Sigmoid colon (tissue), 7 donors: Measurements from ENCODE around the gene TNFSF9. TPM values are rescaled to one million over a fixed set of nuclear protein-coding genes. Genes with fewer than 3 reads are reported as not detected.

Experiments used
- DNase-seq: peaks from one replicate; pipeline ENCODE4 v3.0.0-alpha.2; 2019
- H3K27ac ChIP-seq, 4 donors: fragments of 200-600 bp; sonication (generic); one replicate each; pipeline ENCODE4 v1.5.1; 2016 to 2019; ENCODE audit warnings: mild to moderate bottlenecking in 1 of 4
- H3K27me3 ChIP-seq, 3 donors: fragments of 200-600 bp; sonication (generic); one replicate each; pipeline ENCODE4 v1.5.1; 2019; ENCODE audit warnings: mild to moderate bottlenecking in 1 of 3
- H3K36me3 ChIP-seq, 4 donors: fragments of 200-600 bp; sonication (generic); one replicate each; pipeline ENCODE4 v1.5.1; 2016 to 2019
- H3K4me1 ChIP-seq, 4 donors: fragments of 200-600 bp; sonication (generic); one replicate each; pipeline ENCODE4 v1.5.1; 2017 to 2019
- H3K4me3 ChIP-seq, 4 donors: fragments of 200-600 bp; sonication (generic); one replicate each; pipeline ENCODE4 v1.5.1; 2017 to 2019; ENCODE audit warnings: mild to moderate bottlenecking in 2 of 4, moderate library complexity in 1 of 4
- H3K9me3 ChIP-seq, 4 donors: fragments of 200-600 bp in 3 of 4; sonication (generic) in 3 of 4; one replicate each; pipeline versions ENCODE4 v1.5.1 to v1.6.1; 2013 to 2019
- EP300 ChIP-seq, 4 donors: sonication (generic); formaldehyde crosslinking; IDR thresholded peaks; one replicate each; pipeline ENCODE4 v1.6.1; 2017; ENCODE audit warnings: antibody characterized with exemption in 4 of 4
- POLR2A ChIP-seq, 2 donors: fragments of 450-650 bp; IDR thresholded peaks; one replicate each; pipeline ENCODE4 v1.6.1; 2016; ENCODE audit warnings: antibody characterized with exemption in 2 of 2, mild to moderate bottlenecking in 2 of 2, moderate library complexity in 2 of 2
- POLR2AphosphoS5 ChIP-seq, 4 donors: sonication (generic); formaldehyde crosslinking; IDR thresholded peaks; one replicate each; pipeline ENCODE4 v1.6.1; 2017; ENCODE audit warnings: antibody characterized with exemption in 4 of 4
- WGBS, 2 donors: extraction: QIAGEN DNeasy Blood & Tissue Kit; methylation state at CpG; one replicate each; pipeline ENCODE4 v1.1.7; 2013; 5-methylcytosine and 5-hydroxymethylcytosine counted together
- intact Hi-C: fragments of 100-400 bp; cut with DNase I; formaldehyde crosslinking; loops from one replicate; pipeline ENCODE4 v1.15.1; 2023
- polyA plus RNA-seq, 3 donors: library from polyadenylated mRNA; stranded (reverse); fragments of 200-250 nt; gene quantifications; one replicate each; pipeline ENCODE4 v1.2.3, GENCODE V29; 2013
- total RNA-seq, 4 donors: library from RNA; depleted of rRNA; stranded (reverse); fragments of >200 nt; gene quantifications; one replicate each; pipeline ENCODE4 v1.1.0, GENCODE V29; 2016
- TF ChIP-seq, protein P1 (sequence below), 4 experiments: fragments of 450-650 bp in 3 of 4; fragments of 200-600 bp in 1 of 4; IDR thresholded peaks; one replicate each; pipeline ENCODE4 v1.5.1; 2016 to 2019; ENCODE audit warnings: antibody characterized with exemption in 4 of 4, mild to moderate bottlenecking in 3 of 4, moderate library complexity in 2 of 4
- donor health status: healthy with polysubstance abuse.
- donor health status: Bipolar disorder and iron deficiency.
- donor health status: healthy.

The TNFSF9 gene
- total and polyA plus RNA-seq, 7 donors: 0.16 to 4.2 (median 0.53) TPM; not detected in 1

DNA sequence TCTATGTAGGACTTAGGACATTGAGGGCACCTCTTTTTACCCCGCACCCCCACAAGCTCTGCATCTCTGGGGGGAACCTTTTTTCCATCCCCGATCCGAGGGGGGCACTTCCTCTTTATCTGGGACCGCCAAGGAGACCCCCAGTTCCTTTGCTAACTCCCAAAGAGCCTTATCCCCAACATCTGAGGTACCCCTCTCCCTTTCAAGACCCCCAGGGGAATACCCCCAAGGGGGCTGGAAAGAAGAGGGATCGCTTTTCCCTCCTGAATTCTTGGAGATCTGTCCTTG, 1.1 kb downstream of the TNFSF9 start:
- Histone ChIP-seq H3K27ac (no peak overlapping the region), H3K4me3 (peak overlapping the region in 1 of 4 donors; percentile 58), H3K9me3 (no peaks in the 10 kb centered on the region), H3K4me1 (peaks cover 0 to 38% (median 10%) of the 10 kb centered on the region in 4 donors), H3K36me3 (no peaks in the 10 kb centered on the region), H3K27me3 (peaks cover 8 to 40% (median 33%) of the 10 kb centered on the region in 3 donors)
- WGBS, 2 donors: 40 to 48% methylated on average over 5 of the region's 5 CpGs
- TF ChIP-seq POLR2A (IDR thresholded peaks at IDR 0.05): no peak
- TF ChIP-seq POLR2AphosphoS5 (IDR thresholded peaks at IDR 0.05): no peak
- TF ChIP-seq, protein P1, sequence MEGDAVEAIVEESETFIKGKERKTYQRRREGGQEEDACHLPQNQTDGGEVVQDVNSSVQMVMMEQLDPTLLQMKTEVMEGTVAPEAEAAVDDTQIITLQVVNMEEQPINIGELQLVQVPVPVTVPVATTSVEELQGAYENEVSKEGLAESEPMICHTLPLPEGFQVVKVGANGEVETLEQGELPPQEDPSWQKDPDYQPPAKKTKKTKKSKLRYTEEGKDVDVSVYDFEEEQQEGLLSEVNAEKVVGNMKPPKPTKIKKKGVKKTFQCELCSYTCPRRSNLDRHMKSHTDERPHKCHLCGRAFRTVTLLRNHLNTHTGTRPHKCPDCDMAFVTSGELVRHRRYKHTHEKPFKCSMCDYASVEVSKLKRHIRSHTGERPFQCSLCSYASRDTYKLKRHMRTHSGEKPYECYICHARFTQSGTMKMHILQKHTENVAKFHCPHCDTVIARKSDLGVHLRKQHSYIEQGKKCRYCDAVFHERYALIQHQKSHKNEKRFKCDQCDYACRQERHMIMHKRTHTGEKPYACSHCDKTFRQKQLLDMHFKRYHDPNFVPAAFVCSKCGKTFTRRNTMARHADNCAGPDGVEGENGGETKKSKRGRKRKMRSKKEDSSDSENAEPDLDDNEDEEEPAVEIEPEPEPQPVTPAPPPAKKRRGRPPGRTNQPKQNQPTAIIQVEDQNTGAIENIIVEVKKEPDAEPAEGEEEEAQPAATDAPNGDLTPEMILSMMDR (IDR thresholded peaks at IDR 0.05): no peak
- no peak for TF ChIP-seq EP300 (IDR thresholded peaks at IDR 0.05)
- DNase-seq: no peak
- intact Hi-C loops: loop anchor here (5.0 kb wide), 2 partner anchors 70 to 205 kb away; partner anchors contain the start of genes CRB3, GPR108 and TRIP10

DNA sequence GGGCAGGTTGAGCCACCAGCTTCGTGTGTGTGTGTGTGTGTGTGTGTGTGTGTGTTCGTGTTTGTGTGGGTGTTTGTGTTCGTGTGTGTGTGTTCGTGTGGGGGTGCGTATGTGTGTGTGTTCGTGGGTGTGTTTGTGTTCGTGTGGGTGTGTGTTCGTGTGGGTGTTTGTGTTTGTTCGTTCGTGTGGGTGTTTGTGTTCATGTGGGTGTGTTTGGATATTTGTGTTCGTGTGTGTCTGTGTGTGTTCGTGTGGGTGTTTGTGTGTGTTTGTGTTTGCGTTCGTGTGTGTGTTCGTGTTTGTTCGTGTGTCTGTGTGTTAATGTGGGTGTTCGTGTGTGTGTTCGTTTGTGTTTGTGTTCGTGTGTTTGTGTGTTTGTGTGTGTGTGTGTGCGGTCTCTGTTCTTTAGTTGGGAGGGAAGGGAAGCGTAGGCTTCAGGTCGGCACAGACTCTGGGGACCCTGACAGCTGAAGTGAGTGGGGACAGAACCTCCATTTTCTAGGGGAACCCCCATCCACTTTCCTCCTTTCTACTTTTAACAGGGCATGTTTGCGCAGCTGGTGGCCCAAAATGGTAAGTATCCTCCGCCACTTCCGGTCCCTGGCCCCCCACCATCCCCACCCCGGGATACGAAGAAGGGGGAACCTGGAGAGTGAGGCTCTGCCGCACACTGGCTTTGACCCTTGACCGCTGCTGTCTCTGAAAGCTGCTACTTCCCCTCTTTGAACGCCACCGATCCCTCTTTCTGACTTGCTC, 1.6 kb downstream of the TNFSF9 start:
- H3K27me3 ChIP-seq: peaks cover 8 to 40% (median 33%) of the 10 kb centered on the region in 3 donors
- peaks cover 0 to 38% (median 10%) of the 10 kb centered on the region in 4 donors for H3K4me1 ChIP-seq
- no peak overlapping the region for H3K4me3 ChIP-seq
- no peak overlapping the region for H3K27ac ChIP-seq
- DNase-seq: no peak
- intact Hi-C loops: loop anchor here (5.0 kb wide), 2 partner anchors 70 to 205 kb away; partner anchors contain the start of genes CRB3, GPR108 and TRIP10
- H3K36me3 ChIP-seq: no peaks in the 10 kb centered on the region
- no peak for TF ChIP-seq POLR2AphosphoS5 (IDR thresholded peaks at IDR 0.05)
- no peak for TF ChIP-seq EP300 (IDR thresholded peaks at IDR 0.05)
- no peak for TF ChIP-seq POLR2A (IDR thresholded peaks at IDR 0.05)
- TF ChIP-seq, protein P1 (IDR thresholded peaks at IDR 0.05): no peak
- 9 to 27% methylated on average over 31 of the region's 31 CpGs for WGBS, 2 donors
- H3K9me3 ChIP-seq: no peaks in the 10 kb centered on the region

DNA sequence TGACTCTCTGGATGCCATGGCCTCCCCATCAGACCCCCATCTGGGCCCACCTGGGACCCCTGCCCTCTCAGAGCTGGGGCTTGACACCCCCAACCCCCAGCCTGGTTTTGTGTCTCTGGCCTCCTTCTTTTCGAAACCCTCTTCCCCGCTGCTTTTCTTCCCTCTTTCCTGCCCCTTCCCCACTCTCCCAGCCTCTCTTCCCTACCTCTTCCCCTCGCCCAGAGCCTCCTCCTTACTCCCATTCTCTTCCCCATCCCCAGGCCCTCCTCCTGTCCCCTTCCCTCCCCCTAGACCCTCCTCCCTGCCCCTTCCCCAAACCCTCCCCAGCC, 2.1 kb downstream of the TNFSF9 start:
- no peak for DNase-seq
- intact Hi-C loops: loop anchor here (5.0 kb wide), 2 partner anchors 71 to 204 kb away; partner anchors contain the start of genes CRB3, GPR108 and TRIP10
- Histone ChIP-seq H3K36me3 (no peaks in the 10 kb centered on the region), H3K9me3 (no peaks in the 10 kb centered on the region), H3K27ac (no peak overlapping the region), H3K4me1 (peaks cover 0 to 38% (median 10%) of the 10 kb centered on the region in 4 donors), H3K27me3 (peaks cover 8 to 40% (median 33%) of the 10 kb centered on the region in 3 donors), H3K4me3 (no peak overlapping the region)
- 32 to 50% methylated on average over 3 of the region's 3 CpGs for WGBS, 2 donors
- TF ChIP-seq POLR2A (IDR thresholded peaks at IDR 0.05) (no peak), EP300 (IDR thresholded peaks at IDR 0.05) (no peak), POLR2AphosphoS5 (IDR thresholded peaks at IDR 0.05) (no peak)
- TF ChIP-seq, protein P1 (IDR thresholded peaks at IDR 0.05): no peak

DNA sequence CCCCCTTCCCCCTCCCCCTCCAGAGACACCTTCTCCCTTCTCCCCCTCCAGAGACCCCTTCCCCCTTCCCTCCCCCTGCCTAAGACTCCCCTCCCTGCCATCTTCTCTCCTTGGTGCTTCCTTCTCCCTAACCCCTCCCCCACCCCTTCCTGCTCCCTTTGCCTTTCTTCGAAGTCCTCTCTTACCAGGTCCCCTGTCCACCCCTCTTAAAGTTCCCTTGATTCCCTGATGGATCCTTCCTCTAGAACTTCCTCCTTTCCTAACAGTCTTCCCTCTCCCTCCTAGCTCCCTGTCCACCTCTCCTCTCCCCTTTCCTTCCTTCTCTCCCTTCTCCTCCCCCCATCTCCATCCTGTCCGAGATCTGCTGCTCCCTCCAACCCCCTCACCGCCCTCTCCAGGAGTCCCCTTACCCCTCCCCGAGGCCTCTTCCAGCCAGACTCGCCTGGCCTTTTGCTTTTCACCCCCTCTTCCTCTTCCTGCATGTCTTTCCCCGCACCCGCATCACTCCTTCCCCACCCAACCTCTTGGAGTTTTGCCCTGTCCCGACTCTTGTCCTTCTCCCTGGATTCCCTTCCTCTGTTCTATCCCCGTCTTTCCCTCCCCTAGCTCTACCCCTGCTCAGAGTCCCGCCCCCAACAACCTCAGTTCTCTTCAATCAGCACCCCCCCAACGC, 3.1 kb downstream of the TNFSF9 start:
- Histone ChIP-seq H3K4me3 (no peak overlapping the region), H3K36me3 (no peaks in the 10 kb centered on the region), H3K27me3 (peaks cover 8 to 40% (median 33%) of the 10 kb centered on the region in 3 donors), H3K27ac (no peak overlapping the region), H3K4me1 (peaks cover 0 to 29% (median 10%) of the 10 kb centered on the region in 4 donors), H3K9me3 (no peaks in the 10 kb centered on the region)
- intact Hi-C loops: loop anchor here (5.0 kb wide), 2 partner anchors 72 to 203 kb away; partner anchors contain the start of genes CRB3, GPR108 and TRIP10
- no peak for DNase-seq
- no peak for TF ChIP-seq POLR2AphosphoS5 (IDR thresholded peaks at IDR 0.05)
- TF ChIP-seq POLR2A (IDR thresholded peaks at IDR 0.05): no peak
- TF ChIP-seq, protein P1 (IDR thresholded peaks at IDR 0.05): no peak
- no peak for TF ChIP-seq EP300 (IDR thresholded peaks at IDR 0.05)
- 24 to 41% methylated on average over 11 of the region's 11 CpGs for WGBS, 2 donors
